GM23338 (cell line): ENCODE results near the gene JOSD2. TPM values are rescaled to one million over a fixed set of nuclear protein-coding genes. Genes with fewer than 3 reads are reported as not detected.

Experiments
- ATAC-seq: fragments of 200-7000 bp; cut with Tn5 transposase; 3 replicates; pipeline ENCODE4 v1.9.1; 2020
- DNase-seq: peaks from one replicate; pipeline ENCODE4 v3.0.0-alpha.2; 2015; ENCODE audit warnings: low spot score
- H2AFZ ChIP-seq: fragments of 200-600 bp; sonication (generic); 2 replicates; pipeline ENCODE4 v1.8.0; 2016; ENCODE audit warnings: antibody characterized with exemption, mild to moderate bottlenecking, moderate library complexity
- H3F3A ChIP-seq: fragments of 200-600 bp; sonication (generic); replicated peaks from 2 replicates; pipeline ENCODE4 v1.8.0; 2017; ENCODE audit warnings: antibody characterized with exemption, mixed run types, low read depth
- H3K27ac ChIP-seq: fragments of 200-600 bp; sonication (generic); 2 replicates; pipeline ENCODE4 v1.6.1; 2016; ENCODE audit warnings: low read depth
- H3K27me3 ChIP-seq: fragments of 200-600 bp; sonication (generic); 2 replicates; pipeline ENCODE4 v1.8.0; 2016; ENCODE audit warnings: mild to moderate bottlenecking, mixed run types, moderate library complexity; ENCODE audit not compliant: insufficient read depth
- H3K36me3 ChIP-seq: fragments of 200-600 bp; sonication (generic); 2 replicates; pipeline ENCODE4 v1.8.0; 2016; ENCODE audit warnings: mild to moderate bottlenecking; ENCODE audit not compliant: insufficient read depth
- H3K4me1 ChIP-seq: fragments of 200-600 bp; sonication (generic); 2 replicates; pipeline ENCODE4 v1.8.0; 2016; ENCODE audit warnings: mild to moderate bottlenecking, moderate library complexity; ENCODE audit not compliant: insufficient read depth
- H3K4me2 ChIP-seq: fragments of 200-600 bp; sonication (generic); 2 replicates; pipeline ENCODE4 v1.7.1; 2017; ENCODE audit warnings: mixed run types
- H3K4me3 ChIP-seq: fragments of 200-600 bp; sonication (generic); 2 replicates; pipeline ENCODE4 v1.6.1; 2016; ENCODE audit warnings: mixed run types
- H3K79me2 ChIP-seq: fragments of 200-600 bp; sonication (generic); replicated peaks from 2 replicates; pipeline ENCODE4 v1.8.0; 2017; ENCODE audit warnings: mild to moderate bottlenecking; ENCODE audit not compliant: insufficient read depth
- H3K9me2 ChIP-seq: fragments of 200-600 bp; sonication (generic); 2 replicates; pipeline ENCODE4 v1.8.0; 2017; ENCODE audit not compliant: insufficient read depth
- H4K20me1 ChIP-seq: fragments of 200-600 bp; sonication (generic); replicated peaks from 2 replicates; pipeline ENCODE4 v1.8.0; 2017; ENCODE audit warnings: mild to moderate bottlenecking; ENCODE audit not compliant: insufficient read depth
- H3K27ac Mint-ChIP-seq: 2 replicates; pipeline ENCODE4 v1.8.0; 2020; ENCODE audit warnings: inconsistent platforms, mild to moderate bottlenecking, moderate library complexity, mixed read lengths
- H3K27me3 Mint-ChIP-seq: 3 replicates; pipeline ENCODE4 v1.8.0; 2022; ENCODE audit warnings: low read depth, mild to moderate bottlenecking, moderate library complexity, mixed read lengths, inconsistent platforms; ENCODE audit not compliant: insufficient read depth, poor library complexity
- H3K36me3 Mint-ChIP-seq: 3 replicates; pipeline ENCODE4 v1.8.0; 2021; ENCODE audit warnings: low read depth, mild to moderate bottlenecking, inconsistent platforms, moderate library complexity, mixed read lengths
- H3K4me1 Mint-ChIP-seq: 3 replicates; pipeline ENCODE4 v1.8.0; 2020; ENCODE audit warnings: mild to moderate bottlenecking, inconsistent platforms, mixed read lengths
- H3K4me3 Mint-ChIP-seq: 3 replicates; pipeline ENCODE4 v1.8.0; 2021; ENCODE audit warnings: moderate library complexity, mild to moderate bottlenecking, inconsistent platforms, mixed read lengths
- H3K9me3 Mint-ChIP-seq: 3 replicates; pipeline ENCODE4 v1.8.0; 2020; ENCODE audit warnings: moderate library complexity, mild to moderate bottlenecking, inconsistent platforms, mixed read lengths
- CREB1 ChIP-seq: fragments of 250-450 bp; sonication (Bioruptor Pico); IDR thresholded peaks from 2 replicates; pipeline ENCODE4 v1.5.0; 2020; ENCODE audit warnings: low read depth, mild to moderate bottlenecking, moderate library complexity
- CTCF ChIP-seq, 2 experiments: fragments of 200-600 bp in 1 of 2; sonication (generic) in 1 of 2; conservative IDR thresholded peaks; 2 replicates each; pipeline versions ENCODE4 v1.5.1 to v1.6.1; 2016 to 2017; ENCODE audit warnings: antibody characterized with exemption in 2 of 2, low read depth in 2 of 2, mild to moderate bottlenecking in 2 of 2, moderate library complexity in 1 of 2
- ETS1 ChIP-seq: IDR thresholded peaks from 2 replicates; pipeline ENCODE4 v1.6.1; 2016; ENCODE audit warnings: antibody characterized with exemption
- EZH2phosphoT487 ChIP-seq: fragments of 200-600 bp; sonication (generic); IDR thresholded peaks from one replicate; pipeline ENCODE4 v1.8.1; 2018; ENCODE audit warnings: antibody characterized with exemption; ENCODE audit not compliant: unreplicated experiment
- NANOG ChIP-seq: IDR thresholded peaks from 2 replicates; pipeline ENCODE4 v1.6.1; 2016; ENCODE audit warnings: antibody characterized with exemption, borderline replicate concordance
- POLR2AphosphoS5 ChIP-seq: IDR thresholded peaks from 2 replicates; pipeline ENCODE4 v1.6.1; 2016; ENCODE audit warnings: antibody characterized with exemption, low read depth
- REST ChIP-seq: IDR thresholded peaks from one replicate; pipeline ENCODE4 v1.6.1; 2018; ENCODE audit warnings: antibody characterized with exemption; ENCODE audit not compliant: unreplicated experiment
- STAT1 ChIP-seq: IDR thresholded peaks from one replicate; pipeline ENCODE4 v1.6.1; 2016; ENCODE audit warnings: antibody characterized with exemption; ENCODE audit not compliant: unreplicated experiment
- ZNF114 ChIP-seq: fragments of 250-450 bp; sonication (Bioruptor Pico); IDR thresholded peaks from 2 replicates; pipeline ENCODE4 v1.5.0; 2020; ENCODE audit warnings: mild to moderate bottlenecking, moderate library complexity
- ZNF331 ChIP-seq: fragments of 250-450 bp; sonication (Bioruptor Pico); IDR thresholded peaks from 2 replicates; pipeline ENCODE4 v1.5.0; 2020; ENCODE audit warnings: low read depth, mild to moderate bottlenecking, moderate library complexity
- ZNF462 ChIP-seq: fragments of 250-450 bp; sonication (Bioruptor Pico); IDR thresholded peaks from 2 replicates; pipeline ENCODE4 v1.5.0; 2020; ENCODE audit warnings: mild to moderate bottlenecking, moderate library complexity
- polyA plus RNA-seq: library from polyadenylated mRNA; unstranded; fragments of >200 nt; fragmentation: Nextera tagmentation; extraction: Ambion mirVana; gene quantifications from 2 replicates; pipeline ENCODE4 v1.2.1, GENCODE V29; 2016
- total RNA-seq: library from RNA; depleted of rRNA; stranded (reverse); fragments of >200 nt; shearing (Covaris generic); gene quantifications from 2 replicates; pipeline ENCODE4 v1.2.3, GENCODE V29; 2014

The JOSD2 gene
- total and polyA plus RNA-seq, 2 experiments from 2014 or later = 3.3 to 5.8 TPM

GRCh38 chr19:50515168-50515561 lies 4.2 kb upstream of the JOSD2 start (continued):
- TF ChIP-seq ZNF462 = no peak
- no peak for TF ChIP-seq EZH2phosphoT487

- H3K4me1 ChIP-seq = peaks cover 10% of the 10 kb centered on the region; the same call in 1 of the 2 replicates
- H3K79me2 ChIP-seq = no peaks in the 10 kb centered on the region
- H3K27ac ChIP-seq = no peak overlapping the region
- no peaks in the 10 kb centered on the region for H3K36me3 ChIP-seq
- Mint-ChIP-seq H3K9me3 (peaks cover 86% of the 10 kb centered on the region), H3K27me3 (peaks cover 7% of the 10 kb centered on the region), H3K27ac (no peak overlapping the region), H3K4me1 (no peaks in the 10 kb centered on the region), H3K4me3 (no peak overlapping the region), H3K36me3 (peaks cover 24% of the 10 kb centered on the region)
- no peak overlapping the region for H3K4me3 ChIP-seq
- no peaks in the 10 kb centered on the region for H3K9me2 ChIP-seq
- no peak overlapping the region for H2AFZ ChIP-seq
- no peaks in the 10 kb centered on the region for H3F3A ChIP-seq
- H4K20me1 ChIP-seq = no peaks in the 10 kb centered on the region
- no peak overlapping the region for H3K4me2 ChIP-seq
- ATAC-seq (no peak), DNase-seq (no peak)
- H3K27me3 ChIP-seq = peaks cover 18% of the 10 kb centered on the region
- TF ChIP-seq CTCF (conservative IDR thresholded peaks at IDR 0.05; ENCODE audit: low read depth in 2 of 2) (no peak), POLR2AphosphoS5 (no peak), CREB1 (CRISPR knock-in tag) (no peak), ZNF114 (CRISPR knock-in tag) (no peak), REST (no peak), NANOG (no peak), ETS1 (no peak), ZNF331 (CRISPR knock-in tag) (no peak), STAT1 (no peak), EZH2phosphoT487 (no peak)
Measured at GRCh38 chr19:50514346-50515167, 3.6 kb upstream of the JOSD2 start.
